G401.6 (cell line): Measurements from ENCODE around the gene TMPRSS12.
"Not testable (repeated sequence)": the region's sequence is repeated elsewhere in the genome, so short reads cannot be mapped to it uniquely, and the experiment has no call there.

Experiments used
- FAIRE-seq: peaks from 2 replicates; lab custom pipeline; 2012; peaks lifted over from hg19 to GRCh38; lab: Jason Lieb, UNC

TMPRSS12 gene

GRCh38 chr12:50842637-50843493 lies at the start of gene TMPRSS12:
Gene TMPRSS12, plus strand, starts transcription at chr12:50842926. Its CDS starts 39 bp downstream, at chr12:50842965.
- FAIRE-seq = no peak

GRCh38 chr12:50799908-50800307 lies 42.8 kb upstream of the TMPRSS12 start:
- FAIRE-seq = no peak

- FAIRE-seq = no peak
Measured at GRCh38 chr12:50803230-50803875, 39.4 kb upstream of the TMPRSS12 start.

- no peak for FAIRE-seq
Measured at GRCh38 chr12:50806176-50806575, 36.5 kb upstream of the TMPRSS12 start.

GRCh38 chr12:50809131-50809530 lies 33.6 kb upstream of the TMPRSS12 start:
- FAIRE-seq = not testable (repeated sequence)

- FAIRE-seq = not testable (repeated sequence)
Measured at GRCh38 chr12:50814921-50815320, 27.8 kb upstream of the TMPRSS12 start.

GRCh38 chr12:50820177-50820576 lies 22.5 kb upstream of the TMPRSS12 start:
- no peak for FAIRE-seq

- FAIRE-seq = no peak
Measured at GRCh38 chr12:50822082-50822481, 20.6 kb upstream of the TMPRSS12 start.

GRCh38 chr12:50823724-50824123 lies 19.0 kb upstream of the TMPRSS12 start:
- FAIRE-seq = not testable (repeated sequence)

GRCh38 chr12:50824914-50825313 lies 17.8 kb upstream of the TMPRSS12 start:
- no peak for FAIRE-seq

- peak; percentile 97 for FAIRE-seq
Measured at GRCh38 chr12:50825372-50825838, 17.3 kb upstream of the TMPRSS12 start.

- FAIRE-seq = no peak
Measured at GRCh38 chr12:50828121-50828520, 14.6 kb upstream of the TMPRSS12 start.

GRCh38 chr12:50828886-50829285 lies 13.8 kb upstream of the TMPRSS12 start:
- no peak for FAIRE-seq

GRCh38 chr12:50833801-50834200 lies 8.9 kb upstream of the TMPRSS12 start:
- FAIRE-seq = not testable (repeated sequence)

GRCh38 chr12:50839042-50839441 lies 3.7 kb upstream of the TMPRSS12 start:
- FAIRE-seq = no peak

- FAIRE-seq = no peak
Measured at GRCh38 chr12:50840809-50841487, 1.8 kb upstream of the TMPRSS12 start.

GRCh38 chr12:50841716-50842531 lies 802 bp upstream of the TMPRSS12 start:
- FAIRE-seq = no peak

GRCh38 chr12:50845021-50845647 lies 2.4 kb downstream of the TMPRSS12 start:
- no peak for FAIRE-seq

- no peak for FAIRE-seq
Measured at GRCh38 chr12:50848963-50849362, 6.2 kb downstream of the TMPRSS12 start.

GRCh38 chr12:50855218-50855617 lies 12.5 kb downstream of the TMPRSS12 start:
- not testable (repeated sequence) for FAIRE-seq

- not testable (repeated sequence) for FAIRE-seq
Measured at GRCh38 chr12:50855679-50856078, 13.0 kb downstream of the TMPRSS12 start.
